GM18526 (cell line): Measurements from ENCODE around the gene BEND6.

ENCODE experiments used
- POLR2A ChIP-seq: IDR thresholded peaks from 3 replicates; pipeline ENCODE4 v1.6.1; 2011; ENCODE audit not compliant: insufficient read length; ENCODE audit errors: extremely low read depth

The BEND6 gene, protein sequence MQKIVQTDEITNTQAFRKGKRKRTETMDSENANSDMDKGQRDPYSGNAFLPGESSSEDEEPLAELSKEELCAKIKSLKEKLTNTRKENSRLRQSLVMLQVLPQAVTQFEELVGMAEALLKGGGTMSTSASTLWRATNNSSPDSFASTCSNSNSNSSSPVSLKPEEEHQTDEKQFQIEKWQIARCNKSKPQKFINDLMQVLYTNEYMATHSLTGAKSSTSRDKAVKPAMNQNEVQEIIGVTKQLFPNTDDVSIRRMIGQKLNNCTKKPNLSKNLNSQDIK

DNA sequence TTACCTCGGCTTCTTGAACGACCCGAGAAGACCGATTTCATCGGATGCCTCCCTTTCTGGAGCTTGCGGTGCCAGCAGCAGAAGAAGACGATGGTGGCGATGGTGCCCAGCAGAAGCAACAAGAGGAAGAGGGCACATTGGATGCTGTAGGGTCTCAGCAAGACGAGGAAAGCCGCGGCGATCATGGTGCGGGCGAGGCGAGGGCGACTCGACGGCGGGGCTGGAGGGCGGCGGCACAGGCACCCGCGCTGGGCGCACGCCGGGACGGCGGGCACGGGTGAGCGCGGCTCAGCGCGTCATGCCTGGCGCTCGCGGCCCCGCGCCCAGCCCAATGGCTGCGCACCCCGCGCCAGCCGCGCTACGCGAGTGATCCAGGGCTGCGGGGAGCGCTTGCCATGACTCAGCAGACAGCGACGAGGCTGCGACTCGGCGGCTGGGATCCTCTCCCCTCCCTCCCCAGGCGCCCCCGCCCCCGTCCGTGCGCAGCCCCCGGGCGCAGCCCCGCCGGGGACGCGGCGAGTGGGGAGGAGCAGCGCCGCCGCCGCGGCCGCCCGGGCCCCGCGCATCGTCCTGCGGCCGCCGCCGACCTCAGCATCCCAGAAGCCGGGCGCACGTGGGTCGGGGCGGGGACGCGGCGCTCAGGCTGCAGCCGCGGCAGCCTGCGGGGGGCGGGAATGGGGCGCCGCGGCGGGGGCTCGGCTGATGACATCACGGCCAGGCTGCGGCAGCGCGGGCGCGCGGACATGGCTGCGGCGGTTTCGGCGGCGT lies at the start of gene BEND6:
TSS of gene BEND6 (plus strand) at position 705 of the 768 bp plus-strand sequence. CDS start 26,704 bp downstream, outside the sequence.
- TF ChIP-seq POLR2A = peak; percentile 57

DNA sequence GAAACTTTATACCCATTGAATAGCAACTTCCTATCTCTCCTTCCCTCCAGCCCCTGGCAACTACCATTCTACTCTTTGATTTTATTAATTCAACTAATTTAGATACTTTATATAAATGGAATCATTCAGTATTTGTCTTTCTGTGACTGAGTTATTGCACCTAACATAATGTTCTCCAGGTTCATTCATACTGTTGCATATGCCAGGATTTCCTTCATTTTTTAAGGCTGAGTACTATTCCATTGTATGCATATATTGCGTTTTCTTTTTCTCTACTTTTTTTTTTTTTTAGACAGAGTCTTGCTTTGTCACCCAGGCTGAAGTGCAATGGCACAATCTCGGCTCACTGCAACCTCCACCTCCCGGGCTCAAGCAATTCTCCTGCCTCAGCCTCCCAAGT lies 49.5 kb upstream of the BEND6 start:
- TF ChIP-seq POLR2A = no peak

DNA sequence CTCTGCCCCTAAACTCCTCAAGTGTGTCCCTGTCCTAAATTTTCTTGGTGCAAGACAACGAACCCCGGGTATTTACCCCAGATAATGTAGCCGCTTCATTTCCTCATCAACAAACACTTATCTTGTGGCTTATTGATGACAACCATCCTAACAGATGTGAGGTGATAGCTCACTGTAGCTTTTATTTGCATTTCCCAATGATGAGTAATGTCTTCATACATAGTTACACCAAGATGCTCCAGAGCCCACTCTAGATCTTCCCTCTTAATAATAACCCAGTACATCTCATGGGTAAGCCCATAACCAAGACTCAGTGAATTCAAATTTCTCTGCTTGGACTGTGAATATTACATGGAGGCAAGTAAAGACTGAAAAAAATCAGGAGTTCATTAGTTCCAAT lies 48.2 kb upstream of the BEND6 start:
- TF ChIP-seq POLR2A = no peak

DNA sequence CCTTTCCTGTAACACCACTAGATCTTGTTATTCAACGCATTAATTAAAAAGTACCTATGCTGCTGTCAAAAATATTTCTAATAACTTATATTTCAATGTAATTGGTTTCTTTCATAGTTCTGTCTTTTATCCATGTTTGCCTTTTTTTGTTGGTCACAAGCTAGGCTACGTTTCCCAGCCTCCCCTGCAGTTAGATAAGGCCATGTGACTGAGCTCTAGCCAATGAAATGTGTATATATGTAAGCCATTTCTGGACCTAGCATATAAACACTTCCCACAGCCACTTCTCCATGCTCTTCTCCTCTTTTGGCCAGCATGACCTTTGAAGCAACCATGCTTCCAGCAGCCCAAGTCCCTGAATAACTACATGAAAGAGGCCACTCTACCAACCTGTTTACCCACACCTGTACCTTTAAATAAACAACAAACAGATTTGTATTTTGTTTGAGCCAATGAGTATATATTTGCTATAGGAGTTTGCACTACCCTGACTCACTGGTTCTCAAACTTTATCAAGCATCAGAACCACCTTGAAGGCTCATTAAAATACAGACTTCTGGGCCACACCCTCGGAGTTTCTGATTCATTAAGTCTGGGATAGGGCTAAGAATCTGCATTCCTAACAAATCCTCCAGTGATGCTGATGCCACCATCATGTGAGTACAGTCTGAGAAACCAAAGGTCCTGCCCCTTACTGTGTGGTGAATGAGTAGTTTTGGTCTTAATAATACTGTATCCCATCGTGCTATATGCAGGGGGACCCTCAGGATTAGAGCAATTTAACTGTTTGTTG lies 45.6 kb upstream of the BEND6 start:
- TF ChIP-seq POLR2A = no peak

DNA sequence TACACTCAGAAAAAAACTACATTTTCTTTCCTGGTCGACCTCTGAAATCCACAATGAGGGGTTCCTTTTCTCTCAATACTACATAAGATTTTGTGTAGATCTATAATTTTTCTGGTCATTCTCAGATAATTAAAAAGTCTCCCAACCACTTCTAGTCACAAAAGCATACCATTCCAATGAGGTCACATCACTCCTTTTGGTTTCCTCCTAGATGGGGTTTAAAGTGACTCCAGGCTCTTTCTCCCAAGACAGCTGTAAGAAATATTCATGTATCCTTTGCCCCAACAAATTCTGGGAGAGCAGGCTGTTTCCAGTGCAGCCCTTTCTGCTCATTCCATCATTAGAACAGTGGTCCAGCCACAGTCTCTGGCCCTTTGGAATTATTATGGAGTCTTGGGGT lies 43.1 kb upstream of the BEND6 start:
- no peak for TF ChIP-seq POLR2A

DNA sequence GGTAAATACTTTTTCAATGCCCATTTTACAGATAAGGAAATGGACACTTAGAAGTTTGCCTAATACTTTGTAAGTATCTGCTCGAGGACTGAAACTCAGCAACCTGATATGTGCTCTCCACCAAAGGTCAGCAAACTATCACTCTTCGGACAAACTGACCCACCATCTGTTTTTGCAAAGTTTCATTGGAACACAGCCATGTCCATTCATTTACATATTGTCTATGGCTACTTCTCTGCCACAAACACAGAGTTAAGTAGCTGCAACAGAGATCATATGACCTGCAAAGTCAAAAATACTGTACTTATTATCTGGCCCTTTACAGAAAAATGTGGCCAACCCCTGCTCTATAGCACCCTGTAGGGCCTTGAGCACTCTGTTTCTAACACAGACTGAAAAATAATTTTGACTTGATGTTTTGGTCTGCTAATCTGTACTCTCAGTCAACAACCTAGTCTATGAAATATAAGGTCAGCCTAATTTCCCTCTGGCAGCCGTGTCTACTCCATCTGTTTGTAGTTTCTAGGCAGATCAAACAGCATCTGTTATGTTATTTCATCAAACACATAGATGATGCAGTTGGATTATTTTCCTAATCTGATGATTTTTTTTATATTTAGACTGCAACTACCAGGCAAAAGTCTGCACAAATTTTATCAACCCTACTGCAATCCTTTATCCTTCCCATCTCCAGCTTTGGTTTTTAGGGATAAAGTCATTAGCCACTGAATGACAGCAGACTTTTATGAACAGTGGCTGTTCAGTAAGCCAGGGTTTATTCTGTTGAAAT lies 41.4 kb upstream of the BEND6 start:
- no peak for TF ChIP-seq POLR2A

DNA sequence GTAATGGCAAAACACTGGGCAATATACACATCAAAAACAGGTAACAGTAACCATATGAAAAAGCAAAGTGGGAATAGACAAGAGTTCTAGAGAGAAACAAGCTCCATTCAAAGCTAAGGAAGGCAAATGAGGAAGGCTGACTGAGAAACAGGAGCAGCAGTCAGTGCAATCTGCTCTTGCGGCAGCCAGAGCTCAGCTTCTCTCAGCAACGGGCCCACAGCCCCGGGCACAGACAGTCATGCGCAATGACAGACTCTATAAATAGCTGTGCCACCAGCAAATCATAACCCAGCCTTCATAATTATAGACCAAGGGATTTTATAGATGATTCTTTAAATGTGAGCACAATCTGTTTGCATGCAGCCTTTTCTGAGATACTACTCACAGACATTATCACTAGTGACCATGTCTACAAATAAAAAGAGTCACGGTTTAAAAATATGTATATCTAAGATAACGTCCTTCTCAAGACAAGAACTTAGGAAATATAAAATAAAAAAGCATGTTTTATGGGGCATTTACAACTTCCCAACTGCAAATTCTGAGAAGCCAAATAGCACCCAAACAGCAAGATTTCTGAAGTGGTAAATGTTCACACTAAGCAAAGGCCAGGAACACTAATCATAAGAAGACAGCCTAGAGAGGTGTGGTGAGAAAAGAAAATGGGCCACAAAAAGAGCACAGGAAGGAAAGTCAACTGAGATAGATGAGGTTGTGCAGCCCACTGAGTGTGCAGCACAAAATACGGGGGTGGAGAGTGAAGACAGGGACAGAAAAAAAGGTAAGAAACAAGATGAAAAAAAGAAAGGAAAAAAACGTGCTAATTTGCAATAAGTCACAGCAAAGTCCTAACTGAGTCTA lies 39.9 kb upstream of the BEND6 start:
- no peak for TF ChIP-seq POLR2A

DNA sequence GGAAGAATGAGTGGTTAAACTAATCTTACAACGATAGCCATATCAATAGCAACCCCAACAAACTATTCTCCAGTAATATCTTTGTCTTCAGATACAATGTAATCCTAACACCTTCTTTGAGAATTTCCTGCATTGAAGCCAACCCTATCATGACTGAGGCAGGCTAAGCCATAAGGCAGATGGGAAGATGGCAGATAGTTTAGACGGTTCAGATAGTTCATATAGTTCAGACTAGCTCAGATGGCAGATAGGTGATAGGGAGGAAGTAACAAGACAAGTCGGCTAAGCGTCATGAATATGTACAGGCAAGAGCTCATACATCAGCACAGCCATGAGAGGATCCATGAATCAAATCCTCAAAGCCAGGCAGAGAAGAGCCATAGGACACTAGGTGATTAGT lies 39.1 kb upstream of the BEND6 start:
- TF ChIP-seq POLR2A = no peak

DNA sequence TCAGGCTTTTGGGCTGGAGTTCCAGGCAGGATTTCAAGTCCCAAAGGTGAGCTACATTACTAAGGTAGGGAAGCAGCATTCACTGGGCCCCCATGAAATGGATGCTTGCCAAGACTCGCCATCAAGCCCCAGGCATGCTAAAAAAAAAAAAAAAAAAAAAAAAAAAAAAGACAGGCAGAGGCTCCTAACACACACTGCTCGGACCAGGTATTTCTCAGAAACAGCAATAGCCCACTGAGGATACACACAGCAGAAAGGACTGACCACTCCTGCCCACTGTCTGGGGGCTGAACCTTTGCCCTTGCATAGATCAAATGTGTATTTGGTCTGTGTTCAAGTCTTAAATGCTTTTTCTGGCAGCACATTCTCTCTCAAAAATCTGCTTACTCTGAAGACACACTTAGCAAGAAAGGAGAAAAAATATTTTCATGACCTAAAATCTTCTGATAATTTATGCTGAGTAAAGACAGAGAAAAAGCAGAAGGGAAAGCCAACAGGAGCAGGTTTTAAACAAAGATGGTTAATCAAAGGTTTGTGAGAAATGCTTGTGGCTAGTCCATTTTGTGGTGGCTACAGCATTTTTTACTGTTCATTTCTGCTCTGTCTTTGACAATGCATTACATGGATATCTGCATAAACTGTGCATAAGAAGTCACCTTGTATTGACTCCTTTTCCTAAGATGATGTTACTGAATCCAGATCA lies 37.9 kb upstream of the BEND6 start:
- no peak for TF ChIP-seq POLR2A

DNA sequence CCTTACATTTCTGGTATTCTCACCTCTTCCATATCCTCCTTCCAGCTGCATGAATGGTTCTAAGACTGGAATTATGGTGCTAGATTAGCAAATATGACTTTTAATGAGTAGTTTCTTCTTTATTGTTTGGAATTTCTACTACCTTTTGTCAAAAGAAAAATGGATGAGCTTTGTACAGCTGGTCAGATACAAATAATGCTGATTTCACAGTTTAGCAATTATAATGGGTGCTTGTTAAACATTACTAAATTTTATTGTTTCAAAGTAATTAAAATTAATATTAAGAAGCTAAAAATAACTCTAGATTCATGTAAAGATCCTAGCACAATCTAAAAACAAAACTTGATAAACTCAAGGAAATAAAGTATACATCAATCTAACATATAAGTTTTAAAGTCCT lies 32.3 kb upstream of the BEND6 start:
- no peak for TF ChIP-seq POLR2A

DNA sequence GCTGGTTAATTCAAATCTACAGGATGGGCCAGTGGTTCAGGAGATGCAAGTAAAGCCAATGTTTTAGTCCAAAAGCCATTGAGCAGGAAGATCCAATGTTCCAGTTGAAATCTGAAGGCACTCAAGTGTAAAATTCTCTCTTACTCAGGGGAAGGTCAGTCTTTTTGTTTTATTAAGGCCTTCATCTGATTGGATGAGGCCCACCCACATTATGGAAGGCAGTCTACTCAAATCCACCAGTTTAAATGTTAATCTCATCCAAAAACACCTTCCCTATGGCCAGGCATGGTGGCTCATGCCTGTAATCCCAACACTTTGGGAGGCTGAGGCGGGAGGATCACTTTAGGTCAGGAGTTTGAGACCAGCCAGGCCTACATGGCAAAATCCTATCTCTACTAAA lies 31.3 kb upstream of the BEND6 start:
- no peak for TF ChIP-seq POLR2A

DNA sequence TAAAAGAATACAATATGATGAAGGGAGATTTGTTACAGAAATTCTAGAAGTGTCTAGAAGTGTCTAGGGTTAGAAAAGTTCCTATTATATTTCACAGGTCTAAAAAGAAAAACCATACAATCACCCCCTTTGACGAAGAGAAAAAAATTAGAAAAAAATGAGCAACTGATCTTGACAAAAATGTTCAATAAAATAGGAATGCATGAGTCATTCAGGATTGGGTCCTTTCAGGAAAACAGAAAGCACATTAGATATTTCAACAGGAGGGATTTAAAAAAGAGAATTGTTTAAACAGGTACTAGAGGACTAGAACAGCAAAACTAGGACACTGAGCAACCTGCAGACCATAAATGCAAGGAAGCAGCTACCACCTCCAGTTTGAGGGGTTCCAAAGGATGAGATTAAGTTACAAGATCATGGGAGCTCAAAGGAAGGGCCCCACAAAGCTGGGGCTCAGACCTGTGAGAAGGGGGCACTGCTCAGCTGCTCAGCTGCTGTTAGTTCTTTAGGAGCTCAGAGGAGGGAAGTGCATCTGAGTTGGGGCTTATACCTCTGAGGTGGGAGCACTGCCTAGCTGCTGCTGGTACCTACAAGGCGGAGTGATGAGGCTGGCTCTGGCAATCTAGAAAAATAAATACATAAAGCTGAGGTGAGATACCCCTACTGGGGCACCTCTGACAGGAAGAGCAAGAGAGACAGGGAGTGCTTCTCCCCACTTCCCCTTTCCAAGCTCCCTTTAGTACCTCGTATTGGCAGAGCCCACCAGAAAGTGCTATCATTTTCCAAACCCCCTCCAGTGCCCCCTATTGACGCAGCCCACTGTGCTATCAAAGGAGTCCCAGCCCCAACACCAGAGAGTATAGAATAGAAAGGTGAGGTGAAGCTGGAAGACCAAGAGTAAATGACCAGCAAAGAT lies 27.1 kb upstream of the BEND6 start:
- TF ChIP-seq POLR2A = no peak

DNA sequence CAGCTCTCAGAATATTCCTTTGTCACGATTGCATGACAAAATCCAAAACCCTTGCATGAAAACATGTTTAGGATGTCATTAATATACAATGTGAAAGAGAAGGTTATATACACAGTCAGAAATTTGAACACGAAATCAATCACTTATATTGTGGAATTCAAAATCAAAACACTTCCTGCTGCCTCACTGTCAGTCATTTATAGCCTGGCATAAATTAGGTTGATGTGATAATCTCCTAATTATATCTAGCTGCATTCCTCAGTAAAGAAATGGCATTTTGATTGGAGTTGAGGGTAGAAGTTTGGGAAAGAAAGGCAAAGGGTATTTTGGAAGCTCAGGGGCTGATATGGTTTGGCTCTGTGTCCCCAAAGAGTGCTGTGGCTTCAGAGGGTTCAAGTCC lies 24.1 kb upstream of the BEND6 start:
- TF ChIP-seq POLR2A = no peak

DNA sequence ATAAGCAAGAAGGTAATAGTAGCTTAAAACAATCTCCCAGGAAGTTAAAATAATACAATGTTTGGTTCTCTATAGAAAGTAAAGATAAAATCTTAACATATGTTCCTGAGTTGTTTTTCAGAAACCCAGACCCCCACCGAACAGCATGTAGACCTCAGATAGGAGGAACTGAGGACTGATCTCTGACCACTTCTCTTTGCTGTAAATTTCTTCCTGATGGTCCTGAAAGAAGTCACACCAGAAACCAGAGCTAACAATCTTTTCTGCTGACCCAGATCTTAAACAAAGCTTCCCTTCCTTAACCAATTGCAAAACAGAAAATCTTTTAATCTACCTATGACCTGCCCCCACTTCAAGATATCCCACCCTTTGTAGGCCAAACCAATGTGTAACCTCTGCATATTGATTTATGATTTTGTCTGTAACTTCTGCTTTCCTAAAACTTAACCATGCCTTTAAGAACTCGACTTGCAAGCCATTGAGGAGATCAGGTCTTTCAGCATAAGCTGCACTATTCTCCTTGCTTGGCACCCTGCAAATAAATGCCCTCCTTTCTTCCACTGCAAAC lies 21.9 kb upstream of the BEND6 start:
- no peak for TF ChIP-seq POLR2A
